Activated CD8-positive, alpha-beta memory T cell treated with anti-CD3 and anti-CD28 coated beads, Interleukin-2, amount 50 U/mL, for 1 hour (primary cell): ENCODE data around the gene ARHGEF25.
"Not testable (repeated sequence)": the region's sequence is repeated elsewhere in the genome, so short reads cannot be mapped to it uniquely, and the experiment has no call there.

Experiments
- DNase-seq: peaks from one replicate; pipeline ENCODE4 v3.0.0-alpha.2; 2020; ENCODE audit errors: extremely low read depth

ARHGEF25 gene

GRCh38 chr12:57611108-57611826 is at the start of gene ARHGEF25:
ARHGEF25 (plus strand) TSS chr12:57611435; CDS start chr12:57611895, 460 bp downstream.
- no peak for DNase-seq

- no peak for DNase-seq
Observed at GRCh38 chr12:57563358-57563757, 47.9 kb upstream of the ARHGEF25 start.

- no peak for DNase-seq
Observed at GRCh38 chr12:57564178-57564740, 47.0 kb upstream of the ARHGEF25 start.

- DNase-seq: no peak
Observed at GRCh38 chr12:57568838-57569237, 42.4 kb upstream of the ARHGEF25 start.

DNA sequence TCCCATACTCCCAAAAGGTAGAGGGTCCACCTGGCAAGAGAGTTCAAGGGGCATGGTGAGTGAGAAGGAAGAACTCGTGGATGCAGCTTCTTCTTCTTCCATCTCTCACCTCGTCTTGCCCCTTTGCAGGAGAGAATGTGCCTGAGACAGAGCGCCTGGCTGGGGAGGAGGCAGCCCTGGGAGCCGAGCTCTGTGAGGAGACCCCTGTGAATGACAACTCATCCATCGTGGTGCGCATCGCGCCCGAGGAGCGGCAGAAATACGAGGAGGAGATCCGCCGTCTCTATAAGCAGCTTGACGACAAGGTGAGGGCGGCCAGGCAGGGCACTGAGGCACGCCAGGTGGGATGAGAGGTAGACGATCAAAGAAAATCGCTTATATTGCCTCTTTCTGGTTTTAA is 41.4 kb upstream of the ARHGEF25 start:
- DNase-seq: no peak

DNA sequence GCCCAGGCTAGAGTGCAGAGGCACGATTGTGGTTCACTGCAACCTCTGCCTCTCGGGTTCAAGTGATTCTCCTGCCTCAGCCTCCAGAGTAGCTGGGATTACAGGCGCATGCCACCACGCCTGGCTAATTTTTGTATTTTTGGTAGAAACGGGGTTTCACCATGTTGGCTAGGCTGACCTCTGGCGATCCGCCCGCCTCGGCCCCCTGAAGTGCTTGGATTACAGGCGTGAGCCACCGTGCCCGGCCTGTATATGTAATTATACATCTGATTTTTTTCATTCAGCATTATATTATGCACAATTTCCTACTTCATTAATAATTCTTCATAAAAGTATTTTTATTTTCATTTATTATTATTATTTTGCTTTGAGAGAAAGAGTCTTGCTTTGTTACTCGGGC is 40.8 kb upstream of the ARHGEF25 start:
- not testable (repeated sequence) for DNase-seq

DNA sequence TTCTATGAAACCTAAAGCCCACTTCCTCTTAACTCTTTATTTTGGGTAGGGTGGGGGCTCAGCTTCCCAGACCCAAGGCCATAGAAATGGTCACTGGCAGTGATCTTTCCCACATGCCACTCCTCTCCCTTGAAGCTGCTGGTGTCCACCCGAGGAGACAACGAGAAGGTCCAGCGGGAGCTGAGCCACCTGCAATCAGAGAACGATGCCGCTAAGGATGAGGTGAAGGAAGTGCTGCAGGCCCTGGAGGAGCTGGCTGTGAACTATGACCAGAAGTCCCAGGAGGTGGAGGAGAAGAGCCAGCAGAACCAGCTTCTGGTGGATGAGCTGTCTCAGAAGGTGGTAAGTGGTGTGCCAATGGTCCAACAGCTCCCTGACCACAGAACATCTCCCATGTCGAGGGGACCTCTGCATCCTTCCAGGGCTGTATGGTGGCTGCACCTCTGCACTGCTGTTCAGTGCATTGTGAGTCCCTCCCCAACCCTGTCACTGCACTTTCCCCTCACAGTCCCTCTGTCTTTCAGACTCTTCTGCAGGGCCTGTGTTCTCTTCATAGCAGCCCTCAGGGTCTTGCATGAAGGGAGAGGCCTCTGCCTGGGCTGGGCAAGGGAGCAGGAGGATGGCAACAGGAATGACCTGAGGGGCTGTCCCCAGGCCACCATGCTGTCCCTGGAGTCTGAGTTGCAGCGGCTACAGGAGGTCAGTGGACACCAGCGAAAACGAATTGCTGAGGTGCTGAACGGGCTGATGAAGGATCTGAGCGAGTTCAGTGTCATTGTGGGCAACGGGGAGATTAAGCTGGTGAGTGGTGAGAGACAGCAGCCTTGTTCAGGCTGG is 39.1 kb upstream of the ARHGEF25 start:
- DNase-seq: no peak

DNA sequence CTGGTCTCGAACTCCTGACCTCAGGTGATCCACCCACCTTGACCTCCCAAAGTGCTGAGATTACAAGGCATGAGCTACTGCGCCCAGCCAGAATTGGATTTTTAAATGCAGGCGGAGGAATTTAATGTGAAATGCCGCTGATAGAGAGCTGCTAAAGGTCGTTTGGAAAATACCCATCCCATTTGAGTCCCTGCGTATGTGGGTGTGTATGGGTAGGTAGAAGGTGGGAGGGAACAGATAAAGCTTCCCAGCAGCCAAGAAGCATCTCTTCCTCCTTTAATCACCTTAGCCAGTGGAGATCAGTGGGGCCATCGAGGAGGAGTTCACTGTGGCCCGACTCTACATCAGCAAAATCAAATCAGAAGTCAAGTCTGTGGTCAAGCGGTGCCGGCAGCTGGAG is 36.4 kb upstream of the ARHGEF25 start:
- DNase-seq: no peak

- no peak for DNase-seq
Observed at GRCh38 chr12:57575771-57576612, 35.2 kb upstream of the ARHGEF25 start.

GRCh38 chr12:57576613-57577160 is 34.5 kb upstream of the ARHGEF25 start:
- no peak for DNase-seq

DNA sequence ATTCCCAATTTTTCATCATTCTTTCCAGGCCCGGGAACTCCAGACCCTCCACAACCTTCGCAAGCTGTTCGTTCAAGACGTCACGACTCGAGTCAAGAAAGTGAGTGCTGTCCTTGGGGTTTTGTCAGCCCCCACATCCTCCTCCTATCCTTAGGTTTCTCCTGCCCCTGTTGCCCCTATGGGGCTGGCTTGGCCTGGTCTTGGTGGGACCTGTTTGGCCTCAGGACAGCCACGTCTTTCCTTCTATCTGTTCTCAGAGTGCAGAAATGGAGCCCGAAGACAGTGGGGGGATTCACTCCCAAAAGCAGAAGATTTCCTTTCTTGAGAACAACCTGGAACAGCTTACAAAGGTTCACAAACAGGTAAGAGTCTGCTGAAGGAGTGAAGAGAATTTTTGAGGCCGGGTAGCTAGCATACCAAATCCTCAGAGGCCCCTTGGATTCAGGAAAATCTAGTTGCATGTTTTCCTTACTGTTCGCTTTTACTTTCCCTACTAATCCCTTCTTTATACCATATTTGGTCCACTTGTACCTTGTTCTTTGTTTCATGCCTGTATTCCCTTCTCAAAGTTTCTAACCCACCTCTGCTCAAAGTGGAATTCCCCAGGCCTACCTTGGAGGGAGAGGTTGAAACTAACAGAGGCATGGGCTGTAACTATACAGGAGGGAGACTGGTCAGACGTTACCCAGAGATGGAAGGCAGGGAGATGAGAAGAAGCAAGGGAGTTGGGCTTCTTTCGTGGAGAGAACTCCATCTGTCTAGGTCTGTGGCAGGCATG is 33.1 kb upstream of the ARHGEF25 start:
- DNase-seq: no peak

- no peak for DNase-seq
Observed at GRCh38 chr12:57579011-57579410, 32.2 kb upstream of the ARHGEF25 start.

- no peak for DNase-seq
Observed at GRCh38 chr12:57579677-57580465, 31.4 kb upstream of the ARHGEF25 start.

DNA sequence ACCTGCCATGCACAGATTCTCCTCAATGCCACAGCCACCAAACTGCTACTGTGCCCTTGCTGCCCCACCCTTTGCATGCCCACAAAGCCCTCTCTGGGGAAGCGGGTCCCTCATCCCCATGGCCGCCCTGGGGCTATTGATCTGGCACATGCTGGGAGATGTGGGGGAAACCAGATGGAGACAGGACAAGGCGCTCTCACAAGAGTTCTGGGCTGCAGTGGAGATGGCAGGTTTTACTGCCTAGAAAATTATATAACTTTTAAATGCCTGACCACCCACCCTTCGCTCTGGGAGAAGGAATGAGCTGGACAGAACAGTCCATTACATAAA is 30.8 kb upstream of the ARHGEF25 start:
- no peak for DNase-seq

- DNase-seq: no peak
Observed at GRCh38 chr12:57581802-57582201, 29.4 kb upstream of the ARHGEF25 start.

GRCh38 chr12:57582440-57582839 is 28.8 kb upstream of the ARHGEF25 start:
- DNase-seq: no peak

DNA sequence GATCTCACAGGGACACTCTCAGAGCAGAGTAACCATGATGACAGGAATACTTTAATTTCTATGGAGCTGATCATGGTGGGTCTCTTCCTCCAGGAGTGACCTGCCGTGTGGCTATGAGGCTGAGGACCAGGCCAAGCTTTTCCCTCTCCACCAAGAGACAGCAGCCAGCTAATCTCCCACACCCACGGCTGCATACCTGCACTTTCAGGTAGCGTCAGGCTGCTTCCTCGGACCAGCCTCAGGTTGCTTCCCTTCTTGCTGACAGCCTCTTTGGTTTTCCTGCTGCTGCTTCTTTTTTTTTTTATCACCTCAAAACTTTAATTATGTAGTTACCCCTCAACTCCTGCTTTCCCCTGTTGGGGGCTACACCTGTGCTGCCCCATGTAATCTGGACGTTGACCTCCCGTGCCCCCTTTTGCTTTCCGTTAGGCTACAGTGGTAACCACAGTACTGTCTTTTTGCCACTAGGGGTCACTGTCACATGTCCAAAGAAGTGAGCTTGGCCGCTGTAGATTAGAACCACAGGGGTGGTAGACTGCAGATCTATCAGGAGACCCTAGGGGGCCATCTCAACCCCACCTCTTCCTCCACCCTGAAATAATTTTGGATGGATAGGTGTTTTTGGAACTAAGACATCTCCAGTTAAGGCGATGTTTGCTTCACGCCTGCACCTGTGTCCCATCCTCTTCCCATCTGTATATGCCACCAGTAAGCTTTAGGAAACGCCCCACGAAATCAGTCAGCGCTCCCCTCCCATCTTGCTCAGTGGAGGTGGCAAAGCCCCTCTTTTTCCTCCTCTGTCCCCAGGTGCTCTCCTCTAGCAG is 28.0 kb upstream of the ARHGEF25 start:
- DNase-seq: peak; percentile 50

DNA sequence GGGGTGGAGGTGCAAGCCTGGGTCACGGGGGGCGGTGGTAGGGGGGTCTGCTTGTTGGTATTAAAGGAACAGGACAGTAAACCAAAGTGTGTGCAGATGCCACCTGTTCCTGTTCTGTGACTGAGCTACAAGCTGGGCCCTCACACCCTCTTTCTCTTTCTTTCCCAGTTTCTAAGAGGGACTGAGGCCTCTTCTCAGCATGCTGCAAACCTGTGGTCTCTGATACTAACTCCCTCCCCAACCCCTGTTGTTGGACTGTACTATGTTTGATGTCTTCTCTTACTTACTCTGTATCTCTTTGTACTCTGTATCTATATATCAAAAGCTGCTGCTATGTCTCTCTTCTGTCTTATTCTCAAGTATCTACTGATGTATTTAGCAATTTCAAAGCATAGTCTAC is 27.2 kb upstream of the ARHGEF25 start:
- no peak for DNase-seq

DNA sequence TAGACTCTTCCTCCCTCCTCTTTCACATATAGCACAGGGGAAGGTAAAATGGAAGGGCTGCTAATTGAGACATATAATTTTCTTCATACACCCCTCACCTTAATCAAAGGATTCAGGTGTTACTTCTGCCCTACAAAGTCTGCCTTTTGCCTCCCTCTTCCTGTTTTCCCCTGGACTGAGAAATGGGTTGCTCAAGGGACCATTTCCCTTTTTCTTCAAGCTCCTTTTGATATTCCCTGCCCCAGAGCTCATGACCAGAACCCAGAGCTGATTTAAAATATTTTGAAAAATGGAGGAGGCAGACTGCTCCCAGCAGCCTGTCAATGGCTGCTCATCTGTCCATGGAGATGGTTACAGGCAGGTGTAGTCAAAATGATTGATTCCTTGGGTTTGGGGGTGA is 26.5 kb upstream of the ARHGEF25 start:
- DNase-seq: no peak
